Astrocyte of the cerebellum (primary cell): ENCODE data around the gene NRL.

ENCODE experiments used
- DNase-seq: peaks from one replicate; pipeline ENCODE4 v3.0.0-alpha.2; 2011; ENCODE audit warnings: low read depth
- H3K4me3 ChIP-seq: 2 replicates; pipeline ENCODE4 v1.5.1; 2011; ENCODE audit warnings: mild to moderate bottlenecking, low read depth, low read length, moderate library complexity
- in situ Hi-C: cut with HindIII; loops from 2 replicates; pipeline ENCODE4 v1.10.0; 2017; ENCODE audit warnings: low sequenced_read_pairs
- TF ChIP-seq, protein P1 (sequence below): IDR thresholded peaks from 2 replicates; pipeline ENCODE4 v1.5.1; 2012; ENCODE audit warnings: low read length, low read depth, moderate library complexity, mild to moderate bottlenecking; ENCODE audit errors: missing control alignments

Gene NRL

DNA sequence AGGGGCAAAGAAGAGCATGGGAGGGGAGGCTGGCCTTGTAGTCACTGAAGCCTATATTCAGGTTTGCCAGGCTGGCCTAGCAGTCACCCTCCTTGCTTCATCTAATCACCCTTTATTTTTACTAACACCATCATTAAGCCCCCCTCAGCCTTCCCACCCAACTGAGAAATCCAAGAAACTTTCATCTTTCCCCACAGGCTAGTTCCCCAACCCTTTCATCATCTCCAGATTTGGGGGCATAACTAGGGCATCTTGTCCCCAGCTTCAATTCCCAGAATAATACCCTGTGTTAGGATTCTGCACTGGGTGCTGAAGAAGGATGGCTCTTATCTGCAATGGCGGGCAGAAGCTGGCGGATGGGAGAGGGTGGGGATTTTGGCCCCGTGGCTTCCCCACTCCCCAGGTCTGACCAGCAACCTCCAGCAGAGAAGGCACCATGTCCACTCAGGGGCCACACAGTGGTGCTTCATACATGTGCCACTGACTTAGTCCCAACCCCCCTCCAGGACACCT is 13.7 kb downstream of the NRL start:
- no peak for DNase-seq
- TF ChIP-seq, protein P1, sequence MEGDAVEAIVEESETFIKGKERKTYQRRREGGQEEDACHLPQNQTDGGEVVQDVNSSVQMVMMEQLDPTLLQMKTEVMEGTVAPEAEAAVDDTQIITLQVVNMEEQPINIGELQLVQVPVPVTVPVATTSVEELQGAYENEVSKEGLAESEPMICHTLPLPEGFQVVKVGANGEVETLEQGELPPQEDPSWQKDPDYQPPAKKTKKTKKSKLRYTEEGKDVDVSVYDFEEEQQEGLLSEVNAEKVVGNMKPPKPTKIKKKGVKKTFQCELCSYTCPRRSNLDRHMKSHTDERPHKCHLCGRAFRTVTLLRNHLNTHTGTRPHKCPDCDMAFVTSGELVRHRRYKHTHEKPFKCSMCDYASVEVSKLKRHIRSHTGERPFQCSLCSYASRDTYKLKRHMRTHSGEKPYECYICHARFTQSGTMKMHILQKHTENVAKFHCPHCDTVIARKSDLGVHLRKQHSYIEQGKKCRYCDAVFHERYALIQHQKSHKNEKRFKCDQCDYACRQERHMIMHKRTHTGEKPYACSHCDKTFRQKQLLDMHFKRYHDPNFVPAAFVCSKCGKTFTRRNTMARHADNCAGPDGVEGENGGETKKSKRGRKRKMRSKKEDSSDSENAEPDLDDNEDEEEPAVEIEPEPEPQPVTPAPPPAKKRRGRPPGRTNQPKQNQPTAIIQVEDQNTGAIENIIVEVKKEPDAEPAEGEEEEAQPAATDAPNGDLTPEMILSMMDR: no peak
- no peak overlapping the region for H3K4me3 ChIP-seq
- in situ Hi-C loops: no loop called here

- TF ChIP-seq, protein P1: no peak
- no peak overlapping the region for H3K4me3 ChIP-seq
- no peak for DNase-seq
- in situ Hi-C loops: no loop called here
These were observed 14.4 kb downstream of the NRL start for GRCh38 chr14:24100197-24100981.

GRCh38 chr14:24098927-24099813 is 15.6 kb downstream of the NRL start:
- in situ Hi-C loops: no loop called here
- H3K4me3 ChIP-seq: no peak overlapping the region
- TF ChIP-seq, protein P1: no peak
- no peak for DNase-seq

DNA sequence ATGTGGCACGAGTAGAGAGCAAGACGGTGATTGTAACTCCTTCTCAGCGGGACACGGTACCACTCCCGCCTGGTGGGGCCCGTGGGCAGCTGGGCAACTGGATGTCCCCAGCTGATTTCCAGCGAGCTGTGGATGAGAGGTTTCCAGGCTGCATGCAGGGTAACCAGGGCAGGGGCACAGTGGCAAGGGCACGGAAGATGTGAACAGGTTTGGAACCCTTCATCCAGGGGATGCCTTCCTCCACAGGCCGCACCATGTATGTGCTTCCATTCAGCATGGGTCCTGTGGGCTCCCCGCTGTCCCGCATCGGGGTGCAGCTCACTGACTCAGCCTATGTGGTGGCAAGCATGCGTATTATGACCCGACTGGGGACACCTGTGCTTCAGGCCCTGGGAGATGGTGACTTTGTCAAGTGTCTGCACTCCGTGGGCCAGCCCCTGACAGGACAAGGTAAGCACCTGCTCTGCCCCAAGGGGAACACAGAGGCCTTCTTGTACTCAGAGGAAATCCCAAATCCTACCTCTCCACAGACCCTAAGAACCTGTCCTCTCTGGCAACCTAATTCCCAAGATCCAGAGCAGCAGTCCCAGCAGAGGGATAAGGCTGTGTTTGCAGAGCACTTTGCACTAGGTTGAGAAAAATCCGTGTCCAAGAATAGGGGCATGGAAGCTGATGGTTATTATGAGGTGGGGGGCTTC is 16.4 kb downstream of the NRL start:
- no peak overlapping the region for H3K4me3 ChIP-seq
- no peak for DNase-seq
- in situ Hi-C loops: no loop called here
- TF ChIP-seq, protein P1: no peak

DNA sequence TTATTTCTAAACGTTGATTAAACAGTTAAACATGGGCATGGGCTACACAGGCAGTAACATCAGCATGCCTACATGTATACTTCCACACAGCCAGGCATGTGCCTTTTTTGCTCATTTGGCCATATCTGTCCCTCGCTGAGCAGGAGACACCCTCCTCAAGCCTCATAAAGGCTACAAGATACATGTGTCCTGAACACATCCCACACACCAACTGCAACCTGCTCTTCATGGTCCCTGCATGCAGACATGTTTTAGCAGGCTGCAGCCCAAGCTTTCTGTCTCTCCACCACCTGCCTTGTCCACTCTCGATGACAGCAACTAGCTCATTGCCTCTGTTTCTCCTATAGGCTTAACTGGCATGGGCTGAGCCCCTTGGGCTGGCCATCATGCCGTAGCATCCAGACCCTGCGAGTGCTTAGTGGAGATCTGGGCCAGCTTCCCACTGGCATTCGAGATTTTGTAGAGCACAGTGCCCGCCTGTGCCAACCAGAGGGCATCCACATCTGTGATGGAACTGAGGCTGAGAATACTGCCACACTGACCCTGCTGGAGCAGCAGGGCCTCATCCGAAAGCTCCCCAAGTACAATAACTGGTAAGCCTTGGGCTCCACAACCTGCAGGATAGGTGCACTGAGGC is 18.1 kb downstream of the NRL start:
- in situ Hi-C loops: no loop called here
- no peak overlapping the region for H3K4me3 ChIP-seq
- no peak for DNase-seq
- TF ChIP-seq, protein P1: no peak
